PC-3 (cell line): Measurements from ENCODE around the gene CERK. TPM values are rescaled to one million over a fixed set of nuclear protein-coding genes. Genes with fewer than 3 reads are reported as not detected.

ENCODE experiments used
- ATAC-seq: fragments of 200-7000 bp; cut with Tn5 transposase; 2 replicates; pipeline ENCODE4 v1.9.1; 2020; ENCODE audit warnings: mild to moderate bottlenecking, moderate library complexity
- BruUV-seq: library from RNA; stranded (reverse); fragments of 400-500 nt; replicated peaks from 2 replicates; lab custom pipeline; 2021; lab: Mats Ljungman, UMichigan
- CTCF ChIA-PET: fragments of 300-600 bp; sonication (Branson Sonifier 250); formaldehyde crosslinking; loops from one replicate; lab custom pipeline; 2022; ENCODE audit warnings: antibody characterized with exemption; lab: Charles Lee
- POLR2A ChIA-PET: fragments of 300-600 bp; sonication (Branson Sonifier 250); formaldehyde crosslinking; loops from one replicate; lab custom pipeline; 2022; ENCODE audit warnings: antibody characterized with exemption; ENCODE audit not compliant: unreplicated experiment; lab: Charles Lee
- DNase-seq: peaks from one replicate; pipeline ENCODE4 v3.0.0-alpha.2; 2015
- H2AFZ ChIP-seq: fragments of 300-600 bp; sonication (generic); 2 replicates; pipeline ENCODE4 v1.6.0; 2016; ENCODE audit warnings: antibody characterized with exemption, low read length
- H3F3A ChIP-seq: fragments of 300-600 bp; sonication (generic); one replicate; pipeline ENCODE4 v1.6.0; 2017; ENCODE audit warnings: antibody characterized with exemption, low read length, control low read depth, mild to moderate bottlenecking; ENCODE audit not compliant: unreplicated experiment
- H3K27ac ChIP-seq: fragments of 300-600 bp; sonication (generic); 2 replicates; pipeline ENCODE4 v1.5.1; 2016; ENCODE audit warnings: mild to moderate bottlenecking, low read length
- H3K27me3 ChIP-seq: fragments of 300-600 bp; sonication (generic); 2 replicates; pipeline ENCODE4 v1.6.1; 2016; ENCODE audit warnings: low read length, mixed read lengths
- H3K36me3 ChIP-seq: fragments of 300-600 bp; sonication (generic); 2 replicates; pipeline ENCODE4 v1.6.1; 2016; ENCODE audit warnings: low read depth, mixed run types, low read length, mixed read lengths
- H3K4me1 ChIP-seq: fragments of 300-600 bp; sonication (generic); 2 replicates; pipeline ENCODE4 v1.5.1; 2016; ENCODE audit warnings: low read length; ENCODE audit not compliant: insufficient read depth
- H3K4me2 ChIP-seq: fragments of 300-600 bp; sonication (generic); 2 replicates; pipeline ENCODE4 v1.6.0; 2016; ENCODE audit warnings: low read length
- H3K4me3 ChIP-seq: fragments of 300-600 bp; sonication (generic); 2 replicates; pipeline ENCODE4 v1.5.1; 2016; ENCODE audit warnings: mild to moderate bottlenecking, low read length, mixed read lengths
- H3K79me2 ChIP-seq: fragments of 300-600 bp; sonication (generic); 2 replicates; pipeline ENCODE4 v1.6.1; 2017; ENCODE audit warnings: low read length, mixed read lengths
- H3K9ac ChIP-seq: fragments of 300-600 bp; sonication (generic); 2 replicates; pipeline ENCODE4 v1.6.0; 2016; ENCODE audit warnings: mild to moderate bottlenecking, low read length
- H3K9me2 ChIP-seq: fragments of 300-600 bp; sonication (generic); replicated peaks from 2 replicates; pipeline ENCODE4 v1.6.1; 2016; ENCODE audit warnings: mixed run types, low read length, mixed read lengths
- H3K9me3 ChIP-seq: fragments of 300-600 bp; sonication (generic); 2 replicates; pipeline ENCODE4 v1.6.1; 2016; ENCODE audit warnings: low read length, mixed read lengths
- H4K20me1 ChIP-seq: fragments of 300-600 bp; sonication (generic); 2 replicates; pipeline ENCODE4 v1.6.1; 2016; ENCODE audit warnings: low read length, mixed read lengths
- EZH2 ChIP-seq: fragments of 300-600 bp; sonication (generic); IDR thresholded peaks from one replicate; pipeline ENCODE4 v1.6.1; 2017; ENCODE audit warnings: antibody characterized with exemption, mild to moderate bottlenecking, low read length; ENCODE audit not compliant: unreplicated experiment
- EZH2phosphoT487 ChIP-seq: fragments of 300-600 bp; sonication (generic); IDR thresholded peaks from 2 replicates; pipeline ENCODE4 v1.6.1; 2018; ENCODE audit warnings: mild to moderate bottlenecking, antibody characterized with exemption, low read length, borderline replicate concordance
- intact Hi-C: fragments of 100-400 bp; cut with micrococcal nuclease; formaldehyde crosslinking; loops from 2 replicates; pipeline ENCODE4 v1.9.0; 2023
- total RNA-seq: library from RNA; depleted of rRNA; stranded (reverse); fragments of >200 nt; gene quantifications from 2 replicates; pipeline ENCODE4 v1.2.3, GENCODE V29; 2014
- TF ChIP-seq, protein P1 (sequence below): fragments of 300-600 bp; sonication (generic); conservative IDR thresholded peaks from 2 replicates; pipeline ENCODE4 v1.5.1; 2017; ENCODE audit warnings: antibody characterized with exemption, low read depth, mild to moderate bottlenecking, low read length

The CERK gene
- total RNA-seq, 1 experiment from 2014 or later = 21.6 TPM

DNA sequence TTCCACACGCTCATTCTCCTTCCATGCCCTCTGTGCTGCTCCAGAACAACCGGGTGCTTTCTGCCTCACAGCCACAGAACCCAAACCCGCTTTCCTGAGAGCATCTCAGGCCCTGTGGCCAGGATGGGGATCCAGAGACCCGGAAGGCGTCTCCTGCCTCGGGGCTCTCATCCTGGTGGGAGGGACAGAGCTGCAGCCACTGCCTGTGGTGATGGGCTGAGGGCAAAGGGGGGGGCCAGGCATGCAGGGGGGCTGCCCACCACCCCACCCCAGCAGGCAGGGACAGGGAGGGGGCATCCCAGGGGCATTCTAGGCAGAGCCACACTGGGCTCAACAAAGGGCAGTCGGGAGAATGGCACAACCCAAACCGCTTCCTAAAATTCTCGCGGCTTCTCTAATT lies 41.4 kb downstream of the CERK start:
- no peaks in the 10 kb centered on the region for H3K9me3 ChIP-seq
- no peak overlapping the region for H3K4me2 ChIP-seq
- H3F3A ChIP-seq = no peaks in the 10 kb centered on the region
- no peak for DNase-seq
- H3K27me3 ChIP-seq = no peaks in the 10 kb centered on the region
- no peaks in the 10 kb centered on the region for H4K20me1 ChIP-seq
- ChIA-PET CTCF (no interaction called here), POLR2A (no interaction called here)
- H3K9ac ChIP-seq = no peak overlapping the region
- no peak for TF ChIP-seq EZH2
- TF ChIP-seq, protein P1, sequence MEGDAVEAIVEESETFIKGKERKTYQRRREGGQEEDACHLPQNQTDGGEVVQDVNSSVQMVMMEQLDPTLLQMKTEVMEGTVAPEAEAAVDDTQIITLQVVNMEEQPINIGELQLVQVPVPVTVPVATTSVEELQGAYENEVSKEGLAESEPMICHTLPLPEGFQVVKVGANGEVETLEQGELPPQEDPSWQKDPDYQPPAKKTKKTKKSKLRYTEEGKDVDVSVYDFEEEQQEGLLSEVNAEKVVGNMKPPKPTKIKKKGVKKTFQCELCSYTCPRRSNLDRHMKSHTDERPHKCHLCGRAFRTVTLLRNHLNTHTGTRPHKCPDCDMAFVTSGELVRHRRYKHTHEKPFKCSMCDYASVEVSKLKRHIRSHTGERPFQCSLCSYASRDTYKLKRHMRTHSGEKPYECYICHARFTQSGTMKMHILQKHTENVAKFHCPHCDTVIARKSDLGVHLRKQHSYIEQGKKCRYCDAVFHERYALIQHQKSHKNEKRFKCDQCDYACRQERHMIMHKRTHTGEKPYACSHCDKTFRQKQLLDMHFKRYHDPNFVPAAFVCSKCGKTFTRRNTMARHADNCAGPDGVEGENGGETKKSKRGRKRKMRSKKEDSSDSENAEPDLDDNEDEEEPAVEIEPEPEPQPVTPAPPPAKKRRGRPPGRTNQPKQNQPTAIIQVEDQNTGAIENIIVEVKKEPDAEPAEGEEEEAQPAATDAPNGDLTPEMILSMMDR = no peak
- TF ChIP-seq EZH2phosphoT487 = no peak
- no peak overlapping the region for H2AFZ ChIP-seq
- no peaks in the 10 kb centered on the region for H3K36me3 ChIP-seq
- intact Hi-C loops = no loop called here
- no peaks in the 10 kb centered on the region for H3K79me2 ChIP-seq
- no peak overlapping the region for H3K27ac ChIP-seq
- BruUV-seq = no TSS peak
- H3K9me2 ChIP-seq = no peaks in the 10 kb centered on the region
- no peak for ATAC-seq
- H3K4me1 ChIP-seq = no peaks in the 10 kb centered on the region
- no peak overlapping the region for H3K4me3 ChIP-seq

DNA sequence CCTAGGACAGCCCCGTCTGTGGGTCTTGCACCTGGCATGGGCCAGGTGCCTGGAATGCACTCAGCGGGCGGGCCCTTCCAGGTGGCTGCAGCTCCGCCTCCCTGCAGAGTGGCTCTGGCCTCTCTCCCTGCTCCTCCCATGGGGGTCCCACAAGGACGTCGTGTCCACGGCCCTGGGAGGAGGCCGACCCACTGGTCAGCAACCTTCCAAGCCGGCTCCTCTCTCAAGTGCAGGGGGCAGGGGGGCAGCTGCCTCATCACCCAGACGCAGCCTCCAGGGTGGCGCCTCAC lies 41.9 kb downstream of the CERK start:
- Histone ChIP-seq H3K36me3 (no peaks in the 10 kb centered on the region), H3K4me3 (no peak overlapping the region), H3K9me3 (no peaks in the 10 kb centered on the region), H3K4me1 (no peaks in the 10 kb centered on the region), H2AFZ (no peak overlapping the region), H3K27ac (no peak overlapping the region), H3K9ac (no peak overlapping the region), H3K9me2 (no peaks in the 10 kb centered on the region), H4K20me1 (no peaks in the 10 kb centered on the region), H3K4me2 (no peak overlapping the region), H3K79me2 (no peaks in the 10 kb centered on the region), H3F3A (no peaks in the 10 kb centered on the region), H3K27me3 (no peaks in the 10 kb centered on the region)
- TF ChIP-seq, protein P1 = no peak
- TF ChIP-seq EZH2 = no peak
- no peak for TF ChIP-seq EZH2phosphoT487
- no peak for DNase-seq
- CTCF ChIA-PET = no interaction called here
- POLR2A ChIA-PET = no interaction called here
- no TSS peak for BruUV-seq
- no peak for ATAC-seq
- intact Hi-C loops = no loop called here

DNA sequence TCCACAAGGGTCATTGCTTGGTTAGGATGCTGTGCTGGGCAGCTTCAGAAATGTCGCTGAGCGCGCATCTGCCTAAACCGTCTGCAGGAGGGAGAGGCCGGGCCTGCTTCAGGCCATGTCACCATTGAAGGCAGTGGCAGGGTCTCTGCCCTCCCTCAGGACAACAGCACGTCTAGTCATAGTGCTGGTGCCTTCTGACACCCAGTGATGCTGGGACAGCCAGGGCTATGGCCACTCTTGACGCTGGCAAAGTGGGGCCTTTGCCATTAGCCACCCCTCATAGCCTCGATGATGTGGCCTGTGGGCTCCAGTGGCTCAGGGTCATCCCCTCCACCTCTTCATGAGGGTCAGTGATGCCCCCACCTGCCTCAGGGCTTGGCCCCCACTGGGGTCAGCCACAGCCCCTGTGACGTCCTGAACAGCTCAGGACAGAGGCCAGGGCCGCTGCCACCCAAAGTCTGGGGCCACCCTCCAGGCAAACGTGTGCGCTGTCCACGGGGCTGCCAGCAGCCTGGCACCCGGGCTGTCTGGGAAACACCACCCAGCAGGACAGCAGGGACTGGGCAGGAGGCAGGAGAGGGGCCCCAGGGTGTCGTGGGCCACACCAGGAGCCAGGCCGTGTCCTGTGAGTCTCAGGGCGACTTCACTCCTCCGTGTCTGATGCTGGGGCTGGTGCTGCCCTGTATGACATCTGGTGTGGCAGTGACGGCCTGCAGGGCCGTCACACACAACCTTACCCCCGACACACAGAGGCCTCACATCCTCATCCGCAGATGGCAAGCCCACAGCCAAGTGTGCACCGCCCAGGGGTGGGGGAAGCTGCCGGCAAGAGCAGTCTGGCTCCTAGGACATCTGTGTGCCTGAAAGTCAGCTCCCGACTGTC lies 42.5 kb downstream of the CERK start:
- Histone ChIP-seq H3K9me3 (no peaks in the 10 kb centered on the region), H3K79me2 (no peaks in the 10 kb centered on the region), H2AFZ (no peak overlapping the region), H4K20me1 (no peaks in the 10 kb centered on the region), H3K4me3 (no peak overlapping the region), H3F3A (no peaks in the 10 kb centered on the region), H3K4me2 (no peak overlapping the region), H3K27ac (no peak overlapping the region), H3K36me3 (no peaks in the 10 kb centered on the region), H3K9ac (no peak overlapping the region), H3K4me1 (no peaks in the 10 kb centered on the region), H3K27me3 (no peaks in the 10 kb centered on the region), H3K9me2 (no peaks in the 10 kb centered on the region)
- ChIA-PET POLR2A (no interaction called here), CTCF (no interaction called here)
- TF ChIP-seq EZH2phosphoT487 (no peak), EZH2 (no peak)
- TF ChIP-seq, protein P1 = no peak
- DNase-seq (no peak), ATAC-seq (no peak)
- BruUV-seq = no TSS peak
- intact Hi-C loops = no loop called here
